ENCODE data around the gene TMTC1. TPM values are rescaled to one million over a fixed set of nuclear protein-coding genes. Genes with fewer than 3 reads are reported as not detected.

Gene TMTC1
- total RNA-seq, 1 experiment from 2014 or later = 6.1 TPM

DNA sequence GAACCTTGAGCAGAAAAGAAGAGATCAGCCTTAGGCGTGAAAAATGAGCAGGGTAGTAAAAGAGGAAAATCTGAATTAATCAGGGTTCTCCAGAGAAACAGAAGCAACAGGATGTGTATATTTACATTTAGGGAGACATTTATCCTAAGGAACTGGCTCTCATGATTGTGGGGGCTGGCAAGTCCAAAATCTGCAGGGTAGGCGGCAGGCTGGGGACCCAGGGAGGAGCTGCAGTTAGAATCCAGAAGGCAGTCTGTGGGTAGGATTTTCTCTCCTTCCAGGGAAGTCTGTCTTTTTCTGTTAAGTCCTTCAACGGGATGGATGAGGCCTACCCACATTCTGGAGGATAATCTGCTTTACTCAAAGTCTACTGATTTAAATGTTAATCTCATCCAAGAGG, 218.8 kb downstream of the TMTC1 start:
- H3K27ac ChIP-seq (ENCODE audit: low read depth, low read length, poor library complexity, severe bottlenecking) = no peak overlapping the region
- H3K4me1 ChIP-seq (ENCODE audit: insufficient read depth, low read length, poor library complexity, severe bottlenecking) = no peaks in the 10 kb centered on the region
- no peaks in the 10 kb centered on the region for H3K36me3 ChIP-seq (ENCODE audit: insufficient read depth, low read length, poor library complexity, severe bottlenecking)
- ChIA-PET CTCF (no interaction called here), POLR2A (ENCODE audit: low non-redundant PET) (no interaction called here)
- BruUV-seq (replicated peaks) = no TSS peak
- intact Hi-C loops (cut with micrococcal nuclease; ENCODE audit: unreplicated experiment) = no loop called here
- TF ChIP-seq, protein P1, sequence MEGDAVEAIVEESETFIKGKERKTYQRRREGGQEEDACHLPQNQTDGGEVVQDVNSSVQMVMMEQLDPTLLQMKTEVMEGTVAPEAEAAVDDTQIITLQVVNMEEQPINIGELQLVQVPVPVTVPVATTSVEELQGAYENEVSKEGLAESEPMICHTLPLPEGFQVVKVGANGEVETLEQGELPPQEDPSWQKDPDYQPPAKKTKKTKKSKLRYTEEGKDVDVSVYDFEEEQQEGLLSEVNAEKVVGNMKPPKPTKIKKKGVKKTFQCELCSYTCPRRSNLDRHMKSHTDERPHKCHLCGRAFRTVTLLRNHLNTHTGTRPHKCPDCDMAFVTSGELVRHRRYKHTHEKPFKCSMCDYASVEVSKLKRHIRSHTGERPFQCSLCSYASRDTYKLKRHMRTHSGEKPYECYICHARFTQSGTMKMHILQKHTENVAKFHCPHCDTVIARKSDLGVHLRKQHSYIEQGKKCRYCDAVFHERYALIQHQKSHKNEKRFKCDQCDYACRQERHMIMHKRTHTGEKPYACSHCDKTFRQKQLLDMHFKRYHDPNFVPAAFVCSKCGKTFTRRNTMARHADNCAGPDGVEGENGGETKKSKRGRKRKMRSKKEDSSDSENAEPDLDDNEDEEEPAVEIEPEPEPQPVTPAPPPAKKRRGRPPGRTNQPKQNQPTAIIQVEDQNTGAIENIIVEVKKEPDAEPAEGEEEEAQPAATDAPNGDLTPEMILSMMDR (conservative IDR thresholded peaks at IDR 0.05; ENCODE audit: low read depth, low read length) = no peak
- no peaks in the 10 kb centered on the region for H3K9me3 ChIP-seq (ENCODE audit: low read depth, low read length, poor library complexity, severe bottlenecking)
- no peak overlapping the region for H3K4me3 ChIP-seq (ENCODE audit: low read depth, low read length, poor library complexity, severe bottlenecking)
- no peak for DNase-seq (ENCODE audit: low spot score)
- peaks cover 23% of the 10 kb centered on the region for H3K27me3 ChIP-seq (replicated peaks; ENCODE audit: insufficient read depth, low read depth, low read length, poor library complexity)

DNA sequence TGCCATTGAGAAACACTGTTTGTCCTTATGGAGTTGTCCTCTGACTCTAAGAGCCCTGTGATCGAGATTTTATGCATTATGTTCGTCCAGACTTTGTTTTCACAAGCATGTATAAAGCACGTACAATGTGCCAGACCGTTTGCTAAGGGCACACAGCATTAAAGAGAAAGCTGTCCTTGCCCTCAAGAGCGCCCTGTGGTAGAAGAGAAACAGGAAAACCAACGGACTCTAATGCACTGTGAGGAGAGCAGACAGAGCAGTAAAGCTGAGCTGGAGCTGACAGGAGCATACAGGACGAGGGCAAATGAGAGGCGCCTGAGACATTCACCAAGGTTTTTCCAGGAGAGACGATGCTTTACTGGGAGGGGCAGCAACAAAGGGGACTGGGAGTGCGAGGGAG, 220.1 kb downstream of the TMTC1 start:
- BruUV-seq (replicated peaks) = no TSS peak
- H3K4me1 ChIP-seq (ENCODE audit: insufficient read depth, low read length, poor library complexity, severe bottlenecking) = no peaks in the 10 kb centered on the region
- H3K4me3 ChIP-seq (ENCODE audit: low read depth, low read length, poor library complexity, severe bottlenecking) = no peak overlapping the region
- H3K36me3 ChIP-seq (ENCODE audit: insufficient read depth, low read length, poor library complexity, severe bottlenecking) = no peaks in the 10 kb centered on the region
- POLR2A ChIA-PET (ENCODE audit: low non-redundant PET) = no interaction called here
- intact Hi-C loops (cut with micrococcal nuclease; ENCODE audit: unreplicated experiment) = no loop called here
- peaks cover 24% of the 10 kb centered on the region for H3K27me3 ChIP-seq (replicated peaks; ENCODE audit: insufficient read depth, low read depth, low read length, poor library complexity)
- TF ChIP-seq, protein P1 (conservative IDR thresholded peaks at IDR 0.05; ENCODE audit: low read depth, low read length) = no peak
- TF ChIP-seq EZH2 (IDR thresholded peaks at IDR 0.05; ENCODE audit: borderline replicate concordance, low read depth, low read length, poor library complexity, severe bottlenecking) = no peak
- H3K27ac ChIP-seq (ENCODE audit: low read depth, low read length, poor library complexity, severe bottlenecking) = no peak overlapping the region
- no peak for DNase-seq (ENCODE audit: low spot score)
- CTCF ChIA-PET = no interaction called here
- no peaks in the 10 kb centered on the region for H3K9me3 ChIP-seq (ENCODE audit: low read depth, low read length, poor library complexity, severe bottlenecking)

- BruUV-seq (replicated peaks) = no TSS peak
- intact Hi-C loops (cut with micrococcal nuclease; ENCODE audit: unreplicated experiment) = no loop called here
- DNase-seq (ENCODE audit: low spot score) = no peak
- ChIA-PET POLR2A (ENCODE audit: low non-redundant PET) (no interaction called here), CTCF (no interaction called here)
- Histone ChIP-seq H3K27me3 (replicated peaks; ENCODE audit: insufficient read depth, low read depth, low read length, poor library complexity) (peaks cover 18% of the 10 kb centered on the region), H3K4me1 (ENCODE audit: insufficient read depth, low read length, poor library complexity, severe bottlenecking) (no peaks in the 10 kb centered on the region), H3K9me3 (ENCODE audit: low read depth, low read length, poor library complexity, severe bottlenecking) (no peaks in the 10 kb centered on the region), H3K27ac (ENCODE audit: low read depth, low read length, poor library complexity, severe bottlenecking) (no peak overlapping the region), H3K36me3 (ENCODE audit: insufficient read depth, low read length, poor library complexity, severe bottlenecking) (no peaks in the 10 kb centered on the region), H3K4me3 (ENCODE audit: low read depth, low read length, poor library complexity, severe bottlenecking) (no peak overlapping the region)
- TF ChIP-seq, protein P1 (conservative IDR thresholded peaks at IDR 0.05; ENCODE audit: low read depth, low read length) = no peak
- TF ChIP-seq EZH2 (IDR thresholded peaks at IDR 0.05; ENCODE audit: borderline replicate concordance, low read depth, low read length, poor library complexity, severe bottlenecking) = no peak
Measured at GRCh38 chr12:29563071-29563470, 220.7 kb downstream of the TMTC1 start.
